KOPT-K1 (cell line): ENCODE data around the gene IQCE.

Experiments used
- H3K27ac ChIP-seq: fragments of 200-600 bp; sonication (generic); 2 replicates; pipeline ENCODE4 v1.5.1; 2016; ENCODE audit warnings: antibody characterized with exemption, mild to moderate bottlenecking, low read depth, low read length; ENCODE audit not compliant: poor library complexity, severe bottlenecking
- H3K36me3 ChIP-seq: fragments of 200-600 bp; sonication (generic); 2 replicates; pipeline ENCODE4 v1.5.1; 2017; ENCODE audit warnings: antibody characterized with exemption, mild to moderate bottlenecking, low read length, moderate library complexity; ENCODE audit not compliant: insufficient read depth
- H3K9me3 ChIP-seq: fragments of 200-600 bp; sonication (generic); 2 replicates; pipeline ENCODE4 v1.5.1; 2017; ENCODE audit warnings: antibody characterized with exemption, low read length, mild to moderate bottlenecking; ENCODE audit not compliant: insufficient read depth, poor library complexity, severe bottlenecking

The IQCE gene, protein sequence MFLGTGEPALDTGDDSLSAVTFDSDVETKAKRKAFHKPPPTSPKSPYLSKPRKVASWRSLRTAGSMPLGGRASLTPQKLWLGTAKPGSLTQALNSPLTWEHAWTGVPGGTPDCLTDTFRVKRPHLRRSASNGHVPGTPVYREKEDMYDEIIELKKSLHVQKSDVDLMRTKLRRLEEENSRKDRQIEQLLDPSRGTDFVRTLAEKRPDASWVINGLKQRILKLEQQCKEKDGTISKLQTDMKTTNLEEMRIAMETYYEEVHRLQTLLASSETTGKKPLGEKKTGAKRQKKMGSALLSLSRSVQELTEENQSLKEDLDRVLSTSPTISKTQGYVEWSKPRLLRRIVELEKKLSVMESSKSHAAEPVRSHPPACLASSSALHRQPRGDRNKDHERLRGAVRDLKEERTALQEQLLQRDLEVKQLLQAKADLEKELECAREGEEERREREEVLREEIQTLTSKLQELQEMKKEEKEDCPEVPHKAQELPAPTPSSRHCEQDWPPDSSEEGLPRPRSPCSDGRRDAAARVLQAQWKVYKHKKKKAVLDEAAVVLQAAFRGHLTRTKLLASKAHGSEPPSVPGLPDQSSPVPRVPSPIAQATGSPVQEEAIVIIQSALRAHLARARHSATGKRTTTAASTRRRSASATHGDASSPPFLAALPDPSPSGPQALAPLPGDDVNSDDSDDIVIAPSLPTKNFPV

GRCh38 chr7:2558629-2559282, at the start of gene IQCE:
Gene IQCE (plus strand): TSS chr7:2558979. CDS start chr7:2559182, 203 bp downstream.
- peaks cover 3% of the 10 kb centered on the region for H3K36me3 ChIP-seq
- H3K9me3 ChIP-seq: no peaks in the 10 kb centered on the region
- H3K27ac ChIP-seq: peak within 1 kb of the TSS; percentile 48

DNA sequence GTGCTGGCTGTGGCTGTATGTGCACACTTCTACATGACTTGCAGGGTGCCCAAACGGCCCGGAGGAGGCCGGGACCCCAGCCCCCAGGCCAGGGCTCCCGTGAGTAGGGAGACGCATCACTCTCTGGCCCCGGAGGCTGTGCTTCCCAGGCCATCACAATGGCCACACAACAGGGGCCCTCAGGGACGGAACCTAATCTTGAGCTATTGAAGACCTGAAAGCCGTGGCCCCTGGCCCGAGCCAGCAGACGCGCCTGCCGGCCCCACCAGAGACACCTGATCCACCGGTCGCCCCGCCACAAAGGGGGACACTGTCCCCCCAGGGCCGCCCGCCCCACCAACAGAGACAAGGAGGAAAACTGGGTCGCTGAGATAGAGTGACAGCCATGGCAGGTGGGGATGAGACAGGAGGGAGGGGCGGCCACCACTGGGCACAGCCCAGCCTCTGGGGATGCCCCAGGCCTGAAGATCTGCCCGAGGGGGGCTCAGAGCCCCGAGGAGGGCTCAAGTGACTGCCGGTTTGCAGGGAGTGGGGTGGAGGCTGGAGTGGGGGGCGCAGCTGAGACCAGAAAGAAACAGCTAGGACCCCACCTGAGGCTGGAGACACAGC, 49.4 kb upstream of the IQCE start:
- no peaks in the 10 kb centered on the region for H3K36me3 ChIP-seq
- H3K27ac ChIP-seq: peak overlapping the region; percentile 5
- no peaks in the 10 kb centered on the region for H3K9me3 ChIP-seq

DNA sequence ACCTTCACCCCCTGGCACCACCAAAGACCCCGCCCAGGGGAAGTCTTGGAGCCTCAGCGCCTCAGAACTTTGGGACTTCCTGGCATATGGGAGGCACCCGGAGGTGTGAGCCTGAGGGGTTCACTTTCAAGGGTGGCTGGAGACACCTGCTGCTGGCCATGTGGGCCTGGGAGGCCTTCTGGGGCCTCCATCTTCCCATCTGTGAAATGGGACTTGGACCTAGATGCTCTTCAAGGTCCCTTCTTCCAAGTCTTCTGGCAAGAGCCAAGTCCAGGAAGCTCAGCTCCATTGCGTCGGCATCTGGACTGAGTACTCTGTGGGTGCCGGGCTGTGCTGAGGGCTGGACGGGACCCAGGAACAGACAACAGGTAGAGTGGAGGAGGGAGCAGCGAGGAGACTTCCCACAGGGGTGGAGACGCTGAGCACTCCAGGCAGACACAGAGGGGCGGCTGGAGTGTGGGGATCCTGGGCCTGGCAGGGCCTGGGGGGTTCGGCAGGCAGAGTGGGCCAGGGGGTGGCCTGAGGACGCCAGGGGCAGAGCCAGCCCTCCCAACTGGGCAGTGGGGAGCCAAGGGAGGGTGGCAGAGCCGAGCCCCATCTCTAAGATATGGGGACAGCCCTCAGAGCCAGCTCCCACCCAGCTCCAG, 48.5 kb upstream of the IQCE start:
- Histone ChIP-seq H3K27ac (no peak overlapping the region), H3K9me3 (no peaks in the 10 kb centered on the region), H3K36me3 (no peaks in the 10 kb centered on the region)

- H3K36me3 ChIP-seq: no peaks in the 10 kb centered on the region
- no peaks in the 10 kb centered on the region for H3K9me3 ChIP-seq
- peak overlapping the region; percentile 32 for H3K27ac ChIP-seq
Observed at GRCh38 chr7:2510909-2511768, 47.6 kb upstream of the IQCE start.

- no peak overlapping the region for H3K27ac ChIP-seq
- H3K9me3 ChIP-seq: no peaks in the 10 kb centered on the region
- no peaks in the 10 kb centered on the region for H3K36me3 ChIP-seq
Observed at GRCh38 chr7:2511769-2512168, 47.0 kb upstream of the IQCE start.

DNA sequence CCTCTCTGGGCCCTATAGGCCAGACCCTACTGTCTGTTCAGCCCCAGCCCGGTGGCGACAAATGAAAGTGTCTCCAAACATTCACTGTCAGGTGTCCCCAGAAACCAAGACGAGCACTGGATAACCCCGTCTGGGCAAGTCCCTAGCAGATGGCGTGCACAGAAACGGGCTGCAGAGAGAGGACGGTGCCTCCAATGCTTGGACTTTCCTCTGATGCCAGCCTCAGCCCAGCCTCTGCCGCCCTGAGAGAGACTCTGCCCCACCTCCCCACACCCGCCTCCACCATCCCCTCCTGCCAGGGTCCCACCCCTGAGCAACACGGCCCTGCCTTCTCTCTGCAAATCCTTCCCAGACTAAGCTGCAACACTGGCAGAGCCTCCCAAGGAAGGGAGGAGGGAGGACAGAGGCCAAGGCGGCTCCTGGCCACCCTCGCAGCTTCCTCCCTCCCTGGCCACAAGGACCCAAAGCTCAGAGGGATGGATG, 46.6 kb upstream of the IQCE start:
- Histone ChIP-seq H3K27ac (no peak overlapping the region), H3K9me3 (no peaks in the 10 kb centered on the region)

DNA sequence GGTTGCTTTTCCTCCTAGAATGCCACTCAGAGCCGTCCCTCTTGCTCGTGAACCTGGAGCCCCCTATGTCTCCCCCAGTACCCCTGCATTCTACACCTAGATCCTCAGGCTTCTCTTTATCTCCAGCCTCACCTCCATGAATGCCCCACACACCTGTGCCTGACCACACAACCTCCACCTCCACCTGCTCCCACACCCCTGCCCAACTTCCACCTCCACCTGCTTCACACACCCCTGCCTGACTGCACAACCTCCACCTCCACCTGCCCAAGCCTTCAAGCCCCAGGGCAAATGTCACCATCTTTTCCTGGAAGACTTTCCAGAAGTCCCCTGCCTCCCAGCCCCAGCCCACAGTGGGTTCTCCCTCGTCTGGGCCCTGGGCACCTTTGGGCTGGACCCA, 46.1 kb upstream of the IQCE start:
- Histone ChIP-seq H3K9me3 (no peaks in the 10 kb centered on the region), H3K27ac (no peak overlapping the region), H3K36me3 (no peaks in the 10 kb centered on the region)

More for the DNA sequence above, 46.6 kb upstream of the IQCE start:
- no peaks in the 10 kb centered on the region for H3K36me3 ChIP-seq

- Histone ChIP-seq H3K36me3 (no peaks in the 10 kb centered on the region), H3K9me3 (no peaks in the 10 kb centered on the region), H3K27ac (no peak overlapping the region)
Observed at GRCh38 chr7:2513702-2514101, 45.1 kb upstream of the IQCE start.

DNA sequence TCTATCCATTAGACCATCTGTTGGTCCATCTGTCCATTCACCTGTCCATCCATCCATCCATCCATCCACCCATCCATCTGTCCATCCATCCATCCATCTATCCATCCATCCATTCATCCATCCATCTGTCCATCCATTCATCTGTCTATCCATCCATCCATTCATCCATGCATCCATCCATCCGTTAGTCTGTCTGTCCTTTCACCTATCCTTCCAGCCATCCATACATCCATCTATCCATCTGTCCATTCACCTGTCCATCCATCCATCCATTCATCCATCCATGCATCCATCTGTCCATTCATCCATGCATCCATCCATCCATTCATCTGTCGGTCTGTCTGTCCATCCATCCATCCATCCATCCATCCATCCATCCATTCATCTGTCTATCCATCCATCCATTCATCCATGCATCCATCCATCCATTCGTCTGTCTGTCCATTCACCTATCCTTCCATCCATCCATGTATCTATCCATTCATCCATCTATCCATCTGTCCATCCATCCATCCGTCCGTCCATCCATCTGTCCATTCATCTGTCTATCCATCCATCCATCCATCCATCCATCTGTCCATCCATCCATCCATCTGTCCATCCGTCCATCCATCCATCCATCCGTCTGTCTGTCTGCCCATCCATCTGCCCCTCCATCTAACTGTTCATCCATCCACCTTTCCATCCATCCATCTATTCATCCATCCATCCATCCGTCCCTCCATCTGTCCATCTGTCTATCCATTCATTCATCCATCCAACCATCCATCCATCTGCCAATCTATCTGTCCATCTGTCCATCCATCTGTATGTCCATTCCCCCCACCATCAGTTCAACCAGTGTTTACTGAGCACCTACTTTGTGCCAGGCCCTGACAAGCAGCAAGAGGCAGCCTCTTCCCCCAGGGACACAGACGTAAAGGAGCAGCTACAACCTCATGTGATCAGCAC, 44.0 kb upstream of the IQCE start:
- Histone ChIP-seq H3K27ac (no peak overlapping the region), H3K9me3 (no peaks in the 10 kb centered on the region), H3K36me3 (no peaks in the 10 kb centered on the region)

GRCh38 chr7:2515424-2516193, 43.2 kb upstream of the IQCE start:
- Histone ChIP-seq H3K36me3 (no peaks in the 10 kb centered on the region), H3K9me3 (no peaks in the 10 kb centered on the region), H3K27ac (no peak overlapping the region)

GRCh38 chr7:2516194-2516555, 42.6 kb upstream of the IQCE start:
- H3K9me3 ChIP-seq: no peaks in the 10 kb centered on the region
- H3K27ac ChIP-seq: no peak overlapping the region
- H3K36me3 ChIP-seq: no peaks in the 10 kb centered on the region

DNA sequence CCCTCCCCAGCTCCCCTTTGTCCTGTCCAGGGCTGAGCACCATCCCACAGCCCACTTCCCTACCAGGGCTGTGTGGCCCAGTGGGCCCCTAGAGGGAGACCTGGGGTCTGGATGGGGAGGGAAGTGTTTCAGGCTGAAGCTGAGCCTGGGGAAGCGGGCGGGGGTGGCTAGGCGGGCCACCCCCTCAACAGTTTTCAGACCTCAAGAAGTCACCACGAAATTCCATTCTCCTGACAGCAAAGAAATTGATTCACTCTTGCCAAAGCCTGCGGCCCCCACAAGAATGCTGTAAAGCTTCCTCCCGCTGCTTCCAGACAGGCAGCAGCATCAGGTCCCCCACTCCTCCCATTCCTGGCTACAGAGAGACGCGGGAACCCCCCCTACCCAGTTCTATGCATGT, 41.8 kb upstream of the IQCE start:
- Histone ChIP-seq H3K9me3 (no peaks in the 10 kb centered on the region), H3K27ac (no peak overlapping the region), H3K36me3 (no peaks in the 10 kb centered on the region)
